SKM-1 (cell line): ENCODE data around the gene KIF20B.
"Not testable (repeated sequence)": the region's sequence is repeated elsewhere in the genome, so short reads cannot be mapped to it uniquely, and the experiment has no call there.

Source experiments
- DNase-seq: peaks from one replicate; lab custom pipeline; 2025; ENCODE audit not compliant: unreplicated experiment; lab: John Stamatoyannopoulos, UW

The KIF20B gene

GRCh38 chr10:89776665-89777064 lies 75.3 kb downstream of the KIF20B start:
- no peak for DNase-seq

DNA sequence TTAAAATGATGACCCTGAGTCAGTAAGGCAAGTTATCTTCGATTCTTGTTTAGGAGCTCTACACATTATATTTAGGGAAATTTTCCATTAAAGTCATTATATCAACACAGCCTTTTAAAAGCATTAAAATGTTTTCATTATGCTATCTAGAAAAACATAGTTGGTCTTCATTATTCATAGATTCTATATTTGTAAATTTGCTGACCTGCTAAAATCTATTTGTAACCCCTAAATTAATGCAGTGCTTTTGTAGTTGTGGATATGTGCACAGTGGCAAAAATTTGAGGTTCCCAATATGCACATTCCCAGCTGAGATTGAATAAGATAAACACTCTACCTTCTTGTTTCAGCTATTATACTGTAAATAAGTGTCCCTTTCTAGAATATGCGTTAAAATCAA lies 81.1 kb downstream of the KIF20B start:
- DNase-seq = no peak

DNA sequence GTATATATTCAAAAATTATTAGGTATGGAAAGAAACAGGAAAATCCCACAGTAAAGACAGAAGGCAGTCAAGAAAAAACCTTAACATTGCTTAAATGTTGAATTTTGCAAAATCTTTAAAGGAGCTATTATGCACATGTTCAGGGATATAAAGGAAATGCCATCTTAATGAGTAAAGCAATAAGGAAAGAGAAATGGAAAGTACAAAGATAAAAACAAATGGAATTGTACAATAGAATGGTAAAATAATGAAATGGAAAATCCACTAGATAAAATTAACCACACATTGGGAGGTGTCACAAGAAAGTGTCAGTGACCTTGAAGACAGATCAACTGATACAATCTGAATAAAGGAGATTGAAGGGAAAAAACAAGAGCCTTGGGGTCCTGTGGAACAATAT lies 82.0 kb downstream of the KIF20B start:
- DNase-seq = no peak

DNA sequence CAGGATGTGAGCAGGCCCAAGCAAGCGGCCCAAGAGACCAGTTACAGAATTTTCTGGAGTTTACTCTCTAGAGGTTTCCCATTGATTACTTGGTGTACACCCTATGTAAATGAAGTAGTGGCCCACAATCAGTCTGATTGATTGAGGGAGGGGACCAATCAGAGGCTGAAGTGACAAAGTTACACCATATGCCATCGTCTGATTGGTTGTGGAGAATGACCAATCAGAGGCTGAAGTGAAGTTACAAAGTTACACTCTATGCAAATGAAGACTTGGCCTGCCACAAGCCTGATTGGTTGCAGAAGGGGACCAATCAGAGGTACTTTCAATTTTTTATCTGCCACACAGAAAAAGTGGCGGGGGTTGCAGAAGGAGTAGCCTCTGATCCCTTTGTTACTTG lies 83.7 kb downstream of the KIF20B start:
- no peak for DNase-seq

GRCh38 chr10:89789188-89789877 lies 87.9 kb downstream of the KIF20B start:
- DNase-seq = no peak

GRCh38 chr10:89792187-89792586 lies 90.8 kb downstream of the KIF20B start:
- no peak for DNase-seq

GRCh38 chr10:89793649-89794254 lies 92.4 kb downstream of the KIF20B start:
- DNase-seq = peak; percentile 50

DNA sequence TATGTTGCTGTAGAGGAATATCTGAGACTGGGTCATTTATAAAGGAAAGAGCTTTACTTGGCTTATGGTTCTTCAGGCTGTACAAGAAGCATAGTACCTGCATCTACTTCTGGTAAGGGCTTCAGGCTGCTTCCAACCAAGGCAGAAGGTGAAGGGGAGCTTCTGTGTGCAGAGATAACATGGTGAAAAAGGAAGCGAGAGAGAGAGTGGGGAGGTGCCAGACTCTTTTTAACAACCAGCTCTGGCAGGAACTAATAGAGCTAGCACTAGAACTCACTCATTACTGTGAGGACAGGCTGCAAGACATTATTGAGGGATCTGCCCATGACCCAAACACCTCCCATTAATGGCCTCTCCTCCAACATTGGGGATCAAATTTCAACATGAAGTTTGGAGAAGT lies 94.5 kb downstream of the KIF20B start:
- DNase-seq = no peak

DNA sequence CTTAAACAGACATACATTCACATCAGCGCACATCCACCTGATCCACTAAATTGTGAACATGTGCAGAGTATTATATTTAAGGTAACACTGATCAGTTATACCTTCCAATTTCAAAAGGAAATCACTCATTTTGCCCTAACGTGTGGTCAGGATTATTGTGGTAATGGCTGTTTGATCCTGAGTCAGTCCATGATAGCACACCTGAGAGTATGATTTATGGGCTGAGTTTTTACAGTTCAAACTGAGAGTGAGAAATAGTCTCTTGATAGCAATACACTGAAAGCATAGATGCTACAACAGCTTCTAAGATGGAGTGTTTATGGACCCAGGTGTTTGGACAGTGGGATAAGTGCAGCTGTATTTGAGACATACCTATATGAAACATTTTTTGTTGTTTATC lies 96.7 kb downstream of the KIF20B start:
- no peak for DNase-seq

DNA sequence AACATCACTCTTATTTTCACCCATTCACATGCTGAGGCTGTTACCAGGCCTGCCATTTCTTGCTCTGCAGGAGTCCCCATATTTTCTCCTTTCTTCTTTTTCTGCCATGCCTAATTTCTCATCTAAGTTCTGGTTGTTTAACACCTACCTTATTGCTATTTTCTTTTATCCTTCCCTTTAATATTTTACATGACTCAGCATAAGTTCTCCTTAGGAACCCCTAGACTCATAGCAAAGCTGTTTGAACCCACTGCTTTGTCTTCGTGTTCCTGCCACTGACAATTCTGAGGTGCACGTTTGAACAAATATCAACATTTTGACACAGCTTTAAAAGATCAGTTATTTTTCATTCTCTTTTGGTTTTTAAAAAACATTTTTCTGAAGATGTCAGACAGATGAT lies 98.2 kb downstream of the KIF20B start:
- DNase-seq = no peak

GRCh38 chr10:89805599-89806013 lies 104.2 kb downstream of the KIF20B start:
- DNase-seq = no peak

DNA sequence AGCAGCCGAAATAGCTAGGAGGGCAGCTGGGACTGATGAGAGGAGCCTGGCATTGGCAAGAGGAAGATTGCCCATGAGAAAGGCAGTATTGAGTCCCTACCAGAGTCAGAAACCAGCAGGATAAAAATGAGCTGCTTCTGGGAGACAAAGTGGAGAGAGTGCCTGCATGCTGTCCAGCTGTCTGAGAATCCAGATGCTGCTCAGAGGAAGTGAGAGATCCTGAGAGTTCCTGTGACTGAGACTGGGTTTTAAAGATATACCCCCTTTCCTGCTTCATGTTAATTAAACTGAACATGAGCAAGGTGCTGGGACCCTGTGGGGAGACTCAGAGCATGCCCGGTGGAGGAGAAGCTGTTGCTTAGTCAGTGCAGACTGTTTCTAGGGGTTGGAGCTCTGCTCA lies 107.5 kb downstream of the KIF20B start:
- no peak for DNase-seq

DNA sequence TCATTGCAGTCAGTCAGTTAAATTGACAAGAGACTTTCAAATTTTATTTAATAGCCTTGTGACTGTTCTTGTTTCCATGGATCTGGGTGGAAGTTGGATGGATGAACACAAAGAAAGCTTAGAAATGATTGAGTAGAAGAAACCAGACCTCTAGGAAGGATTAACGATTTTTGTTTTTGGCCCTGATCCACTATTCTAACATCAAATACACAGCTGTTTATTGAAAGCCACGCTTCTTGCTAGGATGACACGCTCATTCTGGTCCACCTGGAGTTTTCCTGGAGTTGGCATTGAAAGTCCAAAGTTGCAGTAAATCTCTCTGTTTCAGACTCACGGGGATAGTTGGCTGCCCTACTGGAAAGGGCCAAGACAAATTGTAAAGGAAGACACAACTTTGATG lies 108.4 kb downstream of the KIF20B start:
- DNase-seq = no peak

- DNase-seq = no peak
Observed at GRCh38 chr10:89810908-89811525, 109.6 kb downstream of the KIF20B start.

DNA sequence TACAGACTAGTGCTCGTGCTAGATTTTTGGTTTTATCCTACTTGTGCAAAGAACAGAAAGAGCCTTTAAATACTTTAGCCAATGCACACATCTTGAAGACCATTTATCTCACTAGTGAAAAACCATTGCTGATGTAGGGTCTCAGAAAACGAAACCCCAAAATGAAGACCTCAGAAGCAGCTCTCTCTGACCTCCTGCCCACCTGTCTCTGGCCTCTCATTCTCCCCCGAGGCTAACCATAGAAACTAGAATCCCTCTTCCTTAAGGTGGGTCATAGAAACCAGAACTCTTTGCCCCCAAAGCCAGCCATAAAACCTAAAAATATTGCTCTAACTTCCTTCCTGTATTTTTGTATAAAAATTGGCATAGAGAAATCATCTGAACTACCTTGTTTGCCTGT lies 112.2 kb downstream of the KIF20B start:
- DNase-seq = no peak

- no peak for DNase-seq
Observed at GRCh38 chr10:89814278-89814677, 112.9 kb downstream of the KIF20B start.

DNA sequence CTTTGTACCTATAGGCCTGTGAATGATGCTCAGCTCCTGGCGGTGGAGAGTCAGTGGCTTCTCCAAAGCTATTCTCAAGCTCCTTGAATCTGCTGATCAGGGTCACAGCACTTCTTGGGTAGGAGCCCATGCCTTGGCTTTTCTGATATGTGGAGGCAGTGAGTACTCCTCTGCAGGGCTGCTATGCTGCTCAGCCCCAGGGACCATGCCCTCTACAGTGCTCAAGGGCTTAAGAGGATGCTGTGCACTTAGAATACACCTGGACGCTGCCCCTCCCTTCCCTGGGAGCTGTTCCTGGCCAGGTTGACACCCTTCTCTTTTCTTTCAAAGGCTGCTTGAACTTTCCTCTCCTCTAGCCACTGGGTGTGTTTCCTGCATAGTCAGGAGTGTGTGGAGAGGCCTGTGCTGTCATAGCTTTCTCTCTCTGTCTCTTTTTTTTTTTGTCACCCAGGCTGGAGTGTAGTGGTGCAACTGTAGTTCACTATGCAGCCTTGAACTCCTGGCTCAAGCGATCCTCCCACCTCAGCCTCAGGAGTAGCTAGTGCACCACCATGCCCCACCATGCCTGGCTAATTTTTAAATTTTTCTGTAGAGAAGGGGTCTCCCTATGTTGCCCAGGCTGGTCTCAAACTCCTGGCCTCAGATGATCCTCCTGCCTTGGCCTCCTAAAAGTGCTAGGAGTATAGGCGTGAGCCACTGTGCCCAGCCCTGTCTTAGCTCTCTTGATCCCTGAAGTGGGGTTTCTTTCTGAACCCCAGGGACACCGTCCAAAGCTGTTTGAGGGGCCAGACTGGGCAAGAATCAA lies 113.9 kb downstream of the KIF20B start:
- no peak for DNase-seq

GRCh38 chr10:89819008-89819407 lies 117.6 kb downstream of the KIF20B start:
- not testable (repeated sequence) for DNase-seq
